ENCODE data around the gene SLC25A22. TPM values are rescaled to one million over a fixed set of nuclear protein-coding genes. Genes with fewer than 3 reads are reported as not detected.

Gene SLC25A22
- polyA plus RNA-seq, 1 donor, result 10.9 TPM

DNA sequence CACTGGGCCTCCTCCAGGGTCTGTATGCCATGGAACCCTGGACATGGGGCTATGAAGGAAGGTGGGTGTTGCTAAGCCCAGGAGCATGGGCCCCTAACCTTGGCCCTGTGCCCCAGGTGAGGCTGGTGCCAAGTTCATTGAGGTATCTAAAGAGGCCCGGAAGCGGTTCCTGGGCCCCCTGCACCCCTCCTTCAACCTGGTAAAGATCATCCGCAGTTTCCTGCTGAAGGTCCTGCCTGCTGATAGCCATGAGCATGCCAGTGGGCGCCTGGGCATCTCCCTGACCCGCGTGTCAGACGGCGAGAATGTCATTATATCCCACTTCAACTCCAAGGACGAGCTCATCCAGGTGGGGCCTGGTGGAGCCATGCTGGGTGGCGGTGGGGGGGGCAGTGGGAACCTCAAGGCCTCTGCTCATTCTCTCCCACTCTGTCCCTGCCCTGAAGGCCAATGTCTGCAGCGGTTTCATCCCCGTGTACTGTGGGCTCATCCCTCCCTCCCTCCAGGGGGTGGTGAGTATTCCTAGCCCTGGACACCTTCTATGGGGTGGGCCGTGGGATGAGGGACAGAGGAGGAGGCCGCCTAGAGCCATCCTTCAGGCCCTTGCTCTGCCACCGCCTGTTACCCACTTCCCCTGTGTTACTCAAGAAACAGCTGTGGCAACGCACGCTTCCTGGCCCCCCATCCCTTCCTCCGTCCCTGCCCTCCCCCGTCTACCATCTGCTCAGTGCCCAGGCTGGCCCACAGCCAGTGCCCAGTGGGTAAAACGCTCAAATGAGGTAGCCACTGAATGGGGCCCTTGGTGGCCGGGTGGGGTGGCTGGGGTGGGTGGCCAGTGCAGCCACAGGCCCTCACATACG lies 23.7 kb upstream of the SLC25A22 start:
- DNase-seq, result no peak

DNA sequence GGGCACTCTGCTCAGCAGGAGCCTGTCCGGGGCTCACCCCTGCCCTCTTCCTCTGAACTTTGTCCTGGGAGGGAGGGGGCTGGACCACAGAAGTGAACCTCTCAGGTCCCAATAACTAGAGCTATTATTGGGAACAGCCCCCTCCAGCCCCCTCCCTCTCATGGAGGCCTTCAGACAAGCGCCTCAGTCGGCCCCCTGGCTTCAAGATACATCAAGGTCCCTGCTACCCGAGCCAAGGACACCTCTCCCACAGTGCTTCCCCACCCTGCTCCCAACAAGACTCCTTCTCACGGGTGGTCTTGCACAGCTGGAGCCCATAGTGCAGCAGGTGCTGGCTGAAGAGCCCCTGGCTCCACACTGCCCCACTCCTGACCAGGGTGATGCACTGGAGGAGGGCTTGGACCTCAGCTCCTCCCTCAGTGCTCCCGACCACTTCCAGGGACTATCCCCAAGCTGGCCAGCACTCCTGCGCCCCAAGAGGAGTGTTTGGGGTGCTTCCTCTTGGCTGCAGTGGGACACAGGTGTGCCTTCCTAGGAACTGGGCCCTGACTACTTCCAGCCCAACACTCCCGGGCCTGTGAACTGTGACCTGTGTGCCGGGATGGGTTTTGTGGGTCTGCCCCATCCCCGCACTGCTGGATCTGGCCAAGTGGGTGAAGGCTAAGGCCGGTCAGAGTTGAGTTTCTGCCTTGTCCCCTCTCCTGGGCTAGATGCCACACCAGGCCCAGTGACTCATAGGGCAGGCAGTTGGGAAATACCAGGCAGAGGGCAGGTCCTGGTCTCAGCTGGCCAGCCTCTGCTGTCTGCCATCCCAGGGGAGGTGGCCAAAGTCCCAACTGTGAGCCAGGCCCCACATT lies 22.8 kb upstream of the SLC25A22 start:
- no peak for DNase-seq

DNA sequence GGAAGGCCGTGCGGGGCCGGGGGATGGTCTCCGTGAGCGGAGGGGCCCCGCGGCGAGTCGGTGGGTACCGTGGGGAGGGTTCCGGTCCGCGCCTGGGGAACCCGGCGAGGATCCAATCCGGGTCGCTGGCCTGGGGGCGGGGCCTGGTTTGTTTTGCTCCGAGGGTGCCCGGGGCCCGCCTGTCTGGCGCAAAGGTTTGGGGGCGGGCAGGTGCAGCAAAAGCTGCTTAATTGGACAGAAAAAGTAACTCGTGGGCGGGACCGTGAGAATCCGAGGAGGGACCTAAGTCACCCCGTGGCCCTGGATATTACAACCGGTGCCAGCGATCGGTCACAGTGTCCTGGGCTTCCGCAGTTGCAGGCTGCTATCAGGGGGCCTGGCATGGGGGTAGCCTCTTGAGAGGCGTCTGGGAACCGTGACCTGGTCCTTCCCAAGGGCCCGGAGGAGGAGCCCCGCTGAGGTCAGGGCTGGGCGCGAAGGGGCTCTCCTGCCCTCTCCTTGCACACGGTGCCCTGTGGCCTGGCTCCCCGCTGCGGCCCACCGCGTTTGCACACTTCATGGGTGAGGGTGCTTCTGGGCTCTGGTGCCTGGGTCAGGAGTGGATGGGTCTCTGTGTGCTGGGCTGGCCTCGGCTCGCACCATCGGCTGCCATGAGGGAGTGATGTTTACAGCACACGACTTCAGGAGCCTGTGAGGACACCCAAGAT lies 22.0 kb upstream of the SLC25A22 start:
- DNase-seq, result no peak

DNA sequence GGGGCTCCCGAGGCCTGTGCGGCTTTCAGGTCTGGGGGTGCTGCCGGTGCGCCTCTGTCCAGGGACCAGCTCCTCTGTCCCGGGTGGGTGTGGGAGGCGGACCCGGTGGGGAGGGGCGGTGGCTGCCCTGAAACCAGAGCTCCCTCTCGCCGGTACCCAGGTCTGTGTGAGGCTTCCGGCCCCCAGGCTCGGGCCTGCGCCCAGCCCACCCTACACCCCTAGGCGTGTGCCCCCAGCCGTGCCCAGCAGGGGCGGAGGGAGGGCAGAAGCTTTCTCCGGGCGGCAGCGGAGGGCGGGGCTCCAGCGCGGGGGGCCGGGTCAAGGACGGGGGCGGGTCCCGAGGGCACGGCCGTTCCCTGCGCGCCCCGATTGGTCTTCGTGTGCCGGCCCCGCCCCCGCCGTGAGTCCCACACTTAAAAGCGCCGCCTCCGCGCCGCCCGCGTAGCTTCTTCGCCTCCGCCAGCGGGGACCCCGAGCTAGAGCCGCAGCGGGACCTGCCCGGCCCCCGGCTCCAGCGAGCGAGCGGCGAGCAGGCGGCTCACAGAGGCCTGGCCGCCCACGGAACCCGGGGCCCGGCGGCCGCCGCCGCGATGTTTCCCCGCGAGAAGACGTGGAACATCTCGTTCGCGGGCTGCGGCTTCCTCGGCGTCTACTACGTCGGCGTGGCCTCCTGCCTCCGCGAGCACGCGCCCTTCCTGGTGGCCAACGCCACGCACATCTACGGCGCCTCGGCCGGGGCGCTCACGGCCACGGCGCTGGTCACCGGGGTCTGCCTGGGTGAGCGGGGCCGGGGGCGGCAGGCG lies 21.2 kb upstream of the SLC25A22 start:
- DNase-seq, result peak; percentile 89

DNA sequence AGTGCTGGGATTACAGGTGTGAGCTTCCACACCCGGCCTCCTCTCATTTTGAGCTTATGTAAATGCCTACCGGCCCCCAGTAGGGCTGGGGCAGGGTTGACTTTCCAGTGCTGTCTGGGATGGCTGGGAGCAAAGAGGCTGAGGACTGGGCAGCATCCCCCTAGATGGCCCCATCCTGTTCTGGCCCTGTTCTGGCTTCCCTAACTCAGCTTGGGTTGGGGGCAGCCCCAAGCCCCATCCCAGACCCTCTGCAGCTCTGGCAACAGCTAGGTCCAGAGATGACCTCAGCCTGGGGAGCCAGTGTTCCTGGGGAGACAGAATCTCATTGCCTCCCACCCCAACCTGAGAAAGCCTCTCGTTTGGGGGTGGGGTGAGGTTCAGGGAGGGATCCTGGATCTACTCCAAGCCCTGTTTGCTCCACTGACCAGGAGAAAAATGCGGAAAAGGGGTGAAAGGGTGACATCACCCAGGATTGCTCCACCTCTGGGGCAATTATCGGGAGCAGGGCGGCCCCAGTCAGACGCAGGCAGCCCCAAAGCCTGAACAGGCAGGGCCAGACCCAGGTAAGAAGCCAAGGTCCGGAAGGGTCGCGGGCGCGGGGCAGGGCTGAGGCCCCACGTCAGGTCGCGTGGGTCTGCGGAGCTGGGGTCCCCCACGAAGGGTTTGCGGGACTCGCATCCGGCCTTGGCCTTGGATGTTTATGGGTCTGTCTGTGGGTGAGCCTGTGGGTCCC lies 20.5 kb upstream of the SLC25A22 start, which contains the start of gene PNPLA2:
Gene PNPLA2 (plus strand): TSS at position 519 of the 733 bp plus-strand sequence. CDS start 805 bp downstream, outside the sequence.
- no peak for DNase-seq

DNA sequence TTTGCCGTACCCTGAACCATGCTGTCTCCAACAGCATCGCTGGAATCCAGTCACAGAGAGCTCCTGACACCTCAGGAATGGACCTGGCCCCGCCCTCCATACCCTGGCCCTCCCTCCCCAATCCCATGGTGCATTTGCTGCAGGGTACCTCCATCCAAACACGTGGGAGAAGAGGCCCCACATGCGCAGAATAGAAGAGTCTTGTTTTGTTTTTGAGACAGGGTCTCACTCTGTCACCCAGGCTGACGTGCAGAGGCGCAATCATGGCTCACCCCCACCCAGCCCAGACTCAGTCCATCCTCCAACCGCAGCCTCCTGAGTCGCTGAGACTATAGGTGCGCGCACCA lies 18.3 kb upstream of the SLC25A22 start:
- no peak for DNase-seq

DNA sequence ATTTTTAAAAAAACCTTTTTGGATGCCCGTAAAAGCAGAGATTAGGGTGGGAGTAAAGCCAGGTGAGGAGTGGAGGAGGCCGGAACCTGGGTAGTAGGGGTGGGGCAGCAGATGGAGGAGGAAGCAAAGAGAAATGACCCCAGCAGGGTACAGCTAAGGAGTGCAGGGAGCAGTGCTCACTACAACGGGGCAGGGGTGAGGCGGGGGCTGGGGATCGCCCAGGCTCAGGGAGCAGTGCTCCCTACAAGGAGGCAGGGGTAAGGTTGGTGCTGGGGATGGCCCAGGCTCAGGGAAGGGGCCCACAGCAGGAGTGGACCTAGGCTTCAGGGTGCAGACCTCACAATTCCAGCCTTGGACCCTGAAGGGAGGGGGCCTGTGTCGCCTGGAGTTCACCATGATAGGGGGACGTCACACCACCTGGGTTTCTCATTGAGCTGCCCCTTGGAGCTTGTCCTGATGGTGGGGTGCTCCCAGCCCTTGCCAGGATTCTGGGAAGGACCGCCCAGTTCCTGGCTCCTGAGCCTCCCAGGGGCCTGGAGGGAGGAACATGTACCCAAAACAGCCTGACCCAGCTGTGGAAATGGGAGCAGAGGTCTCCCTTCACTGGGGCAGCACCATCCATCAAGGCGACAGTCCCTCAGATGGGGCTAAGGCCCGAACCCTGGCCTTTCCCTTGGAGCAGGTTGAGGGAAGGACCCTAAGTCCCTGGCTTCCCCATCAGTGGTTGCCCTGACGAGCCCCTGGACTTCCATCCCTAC lies 17.8 kb upstream of the SLC25A22 start:
- no peak for DNase-seq

DNA sequence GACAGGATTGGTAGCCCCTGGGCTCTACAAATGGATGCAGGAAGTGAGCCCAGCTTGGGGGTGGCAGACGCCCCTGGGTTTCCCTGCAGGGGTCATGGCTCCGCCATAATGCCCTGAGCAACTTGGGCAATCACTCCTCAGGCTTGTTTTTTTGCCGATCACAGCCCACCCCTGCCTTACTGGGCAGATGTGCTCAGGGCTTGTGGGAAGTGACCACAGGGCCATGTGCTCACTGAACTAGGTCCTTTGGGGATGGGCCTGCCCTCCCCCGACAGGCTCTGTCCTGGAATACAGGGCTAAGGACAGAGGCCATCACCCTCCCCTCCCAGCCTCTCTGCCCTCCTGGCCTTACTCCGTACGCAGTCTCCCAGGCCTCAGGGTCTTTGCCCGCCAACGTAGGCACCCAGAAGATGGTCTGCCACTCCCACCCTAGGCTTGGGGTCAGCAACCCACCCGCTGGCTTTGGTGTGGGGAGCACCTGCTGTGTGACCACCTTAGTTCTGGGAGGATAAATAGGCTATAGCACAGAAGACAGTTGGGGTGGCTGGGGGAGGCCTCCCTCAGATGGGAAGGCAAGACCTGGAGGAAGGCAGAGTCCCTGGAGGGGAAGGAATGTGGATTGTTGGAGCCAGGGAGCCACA lies 15.5 kb upstream of the SLC25A22 start:
- no peak for DNase-seq

DNA sequence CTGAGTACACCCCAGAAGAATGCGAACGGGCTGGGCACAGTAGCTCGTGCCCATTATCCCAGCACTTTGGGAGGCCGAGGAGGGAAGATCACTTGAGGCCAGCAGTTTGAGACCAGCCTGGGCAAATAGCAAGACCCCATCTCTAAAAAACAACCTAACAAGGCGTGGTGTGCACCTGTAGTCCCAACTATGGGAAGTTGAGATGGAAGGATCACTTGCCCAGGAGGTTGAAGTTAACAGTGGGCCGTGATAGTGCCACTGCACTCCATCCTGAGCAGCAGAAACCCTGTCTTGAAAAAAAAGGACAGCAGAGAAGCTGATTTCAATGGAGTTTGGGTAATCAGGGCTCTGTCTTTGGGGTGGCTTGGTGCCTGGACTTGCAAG lies 15.0 kb upstream of the SLC25A22 start:
- DNase-seq, result no peak

DNA sequence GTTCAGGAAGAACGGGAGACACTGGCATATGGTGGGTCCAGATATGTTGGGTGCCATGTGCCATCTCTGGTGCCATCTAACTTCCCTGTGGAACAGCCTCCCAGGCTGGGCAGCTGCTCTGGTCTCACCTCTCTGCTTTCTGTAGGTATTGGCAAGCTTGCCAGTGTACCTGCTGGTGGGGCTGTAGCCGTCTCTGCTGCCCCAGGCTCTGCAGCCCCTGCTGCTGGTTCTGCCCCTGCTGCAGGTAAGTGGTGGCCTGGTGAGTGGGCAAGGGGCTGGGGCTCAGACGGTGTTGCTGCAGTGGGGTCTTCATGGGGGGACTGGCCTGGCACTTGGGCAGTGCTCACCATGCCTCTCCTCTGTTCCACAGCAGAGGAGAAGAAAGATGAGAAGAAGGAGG lies 14.3 kb upstream of the SLC25A22 start:
- no peak for DNase-seq

DNA sequence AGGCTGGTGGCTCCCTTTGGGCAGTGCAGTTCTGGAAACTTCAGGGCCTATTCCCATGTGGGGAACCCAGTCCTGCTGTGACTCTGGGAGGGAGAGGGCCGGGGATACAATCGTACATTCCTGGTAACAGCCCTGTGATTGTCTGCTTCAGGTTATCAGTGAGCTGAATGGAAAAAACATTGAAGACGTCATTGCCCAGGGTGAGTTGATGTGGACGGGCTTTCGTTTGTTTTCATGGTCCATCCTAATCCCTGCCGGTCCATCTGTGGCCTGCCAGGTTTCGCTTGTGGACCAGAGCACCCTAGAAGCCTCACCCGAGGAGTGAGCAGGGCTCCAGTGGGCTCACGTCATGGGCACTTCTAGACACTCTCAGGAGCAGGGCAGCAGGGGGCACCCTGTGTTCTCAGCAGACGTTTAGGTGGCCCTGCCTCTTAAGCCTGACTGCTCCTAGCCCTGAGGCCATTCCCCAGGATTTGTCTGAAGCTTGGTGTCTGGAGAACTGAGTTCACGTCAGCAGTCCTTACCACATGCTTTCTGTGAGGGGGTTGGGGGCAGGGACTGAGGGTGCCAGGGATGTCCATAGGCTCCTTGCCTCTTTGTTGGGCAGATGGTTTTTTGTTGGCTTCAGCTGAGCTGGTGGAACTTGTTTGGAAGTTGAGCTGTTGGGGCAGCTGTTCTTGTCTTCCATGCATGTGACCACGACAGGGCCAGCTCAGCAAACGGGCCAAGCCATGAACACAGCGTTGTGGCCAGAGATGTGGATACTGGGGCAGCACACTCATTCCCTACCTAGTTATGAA lies 13.6 kb upstream of the SLC25A22 start:
- no peak for DNase-seq

DNA sequence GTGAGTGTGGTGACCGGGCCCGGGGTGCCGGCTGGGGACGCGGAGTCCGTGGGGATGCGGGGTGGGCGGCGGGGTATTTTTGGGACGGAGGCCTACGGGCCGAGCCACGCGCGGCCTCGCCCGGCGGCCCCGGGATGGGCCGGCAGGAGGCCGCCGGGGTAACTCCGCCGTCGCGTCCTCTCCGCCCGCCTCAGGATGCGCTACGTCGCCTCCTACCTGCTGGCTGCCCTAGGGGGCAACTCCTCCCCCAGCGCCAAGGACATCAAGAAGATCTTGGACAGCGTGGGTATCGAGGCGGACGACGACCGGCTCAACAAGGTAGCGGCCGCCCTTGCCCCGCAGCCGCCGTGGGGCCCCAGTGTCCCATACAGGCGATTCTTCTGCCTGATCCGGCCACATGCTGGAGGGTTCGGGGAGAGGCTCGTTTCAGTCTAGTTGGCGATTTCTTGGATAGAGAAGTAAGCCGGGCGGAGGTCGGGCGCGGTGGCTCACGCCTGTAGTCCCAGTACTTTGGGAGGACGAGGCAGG lies 12.0 kb upstream of the SLC25A22 start:
- DNase-seq, result no peak

DNA sequence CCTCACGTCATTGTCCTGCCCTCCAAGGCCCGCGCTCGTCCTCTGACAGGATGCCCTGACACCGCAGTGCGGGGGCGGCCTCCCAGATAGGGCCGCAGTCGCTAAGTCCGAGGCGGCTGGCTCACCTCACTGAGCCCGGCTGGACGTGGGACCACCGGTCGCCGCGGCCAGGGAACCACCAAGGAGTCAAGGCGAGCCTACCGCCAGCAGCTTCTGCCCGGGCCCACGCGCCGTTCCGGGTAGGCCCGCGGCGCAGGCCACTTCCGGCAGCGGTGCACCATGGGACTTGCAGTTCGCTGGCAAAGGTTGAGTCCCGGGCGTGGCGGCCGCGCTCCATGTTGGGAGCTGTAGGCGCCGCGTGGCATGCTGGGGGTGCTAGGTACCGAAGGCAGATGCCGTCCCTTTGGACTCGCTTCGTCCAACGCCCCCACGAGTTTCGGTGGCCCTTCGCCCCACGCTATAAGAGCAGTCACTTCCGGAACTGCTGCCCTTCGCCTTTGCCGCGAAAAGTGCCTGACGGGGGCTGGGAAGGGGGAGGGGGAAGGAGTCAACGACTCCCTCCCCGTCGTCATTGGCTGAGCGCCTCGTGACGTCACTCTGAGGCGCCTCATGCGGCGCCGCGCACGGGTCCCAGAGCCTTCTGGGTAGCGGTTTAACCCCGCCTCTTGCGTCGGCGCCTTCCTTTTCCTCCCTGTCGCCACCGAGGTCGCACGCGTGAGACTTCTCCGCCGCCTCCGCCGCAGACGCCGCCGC lies 11.4 kb upstream of the SLC25A22 start, which contains the start of gene RPLP2:
Gene RPLP2 (plus strand): TSS at position 681 of the 753 bp plus-strand sequence. CDS start 268 bp downstream, outside the sequence.
- DNase-seq, result peak; percentile 99

DNA sequence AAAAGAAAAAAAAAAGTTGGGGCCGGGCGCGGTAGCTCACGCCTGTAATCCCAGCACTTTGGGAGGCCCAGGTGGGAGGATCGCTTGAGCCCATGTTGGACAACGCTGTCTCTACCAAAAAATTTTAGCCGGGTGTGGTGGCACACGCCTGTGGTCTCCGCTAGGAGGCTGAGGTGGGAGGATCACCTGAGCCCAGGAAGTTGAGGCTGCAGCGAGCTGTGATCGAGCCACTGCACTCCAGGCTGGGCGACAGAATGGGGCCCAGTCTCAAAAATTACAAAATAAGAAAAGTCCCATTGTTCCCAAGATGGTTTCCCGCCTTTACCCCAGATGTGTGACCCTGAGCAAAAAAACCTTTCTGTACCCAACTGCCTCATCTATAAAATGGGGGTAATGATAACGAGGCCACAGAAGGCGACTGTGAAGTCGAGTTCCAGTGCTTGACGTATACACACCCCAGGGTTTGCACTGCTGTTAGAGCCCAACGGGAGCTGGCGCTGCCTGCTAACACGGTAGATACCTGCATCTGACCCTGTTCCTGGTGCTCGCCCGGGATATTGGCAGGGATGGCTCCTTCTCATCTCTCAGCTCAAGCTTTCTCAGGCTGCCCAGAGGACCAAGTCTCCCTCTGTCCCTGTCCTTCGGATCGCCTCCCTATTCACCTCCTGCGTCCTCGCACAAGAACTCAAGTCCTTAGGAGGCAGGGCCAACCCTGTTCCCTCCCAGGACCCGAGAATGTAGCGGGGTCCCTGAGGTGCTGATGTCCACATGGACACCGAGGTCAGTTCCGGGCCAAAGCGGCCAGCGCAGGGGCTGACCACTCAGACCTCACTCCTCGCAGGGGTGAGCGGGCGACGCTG lies 10.6 kb upstream of the SLC25A22 start:
- no peak for DNase-seq

DNA sequence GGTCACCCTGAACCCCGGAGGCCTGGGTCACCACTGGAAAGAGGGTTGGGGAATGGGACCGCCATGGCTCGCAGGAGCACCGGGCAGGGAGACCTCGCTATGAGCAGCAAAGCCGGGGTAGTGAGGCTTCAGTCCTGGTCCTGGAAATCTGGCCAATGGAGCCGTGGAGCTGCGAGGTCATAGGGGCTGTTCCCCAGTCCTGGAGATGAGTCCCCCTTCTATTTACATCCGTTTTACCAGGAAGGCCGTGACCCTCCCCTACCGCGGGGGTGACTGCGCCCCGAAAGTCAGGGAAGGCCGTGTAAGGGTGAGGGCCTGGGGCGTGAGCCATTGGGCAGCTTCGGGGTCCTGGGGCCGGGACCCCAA lies 6.5 kb upstream of the SLC25A22 start:
- DNase-seq, result no peak

DNA sequence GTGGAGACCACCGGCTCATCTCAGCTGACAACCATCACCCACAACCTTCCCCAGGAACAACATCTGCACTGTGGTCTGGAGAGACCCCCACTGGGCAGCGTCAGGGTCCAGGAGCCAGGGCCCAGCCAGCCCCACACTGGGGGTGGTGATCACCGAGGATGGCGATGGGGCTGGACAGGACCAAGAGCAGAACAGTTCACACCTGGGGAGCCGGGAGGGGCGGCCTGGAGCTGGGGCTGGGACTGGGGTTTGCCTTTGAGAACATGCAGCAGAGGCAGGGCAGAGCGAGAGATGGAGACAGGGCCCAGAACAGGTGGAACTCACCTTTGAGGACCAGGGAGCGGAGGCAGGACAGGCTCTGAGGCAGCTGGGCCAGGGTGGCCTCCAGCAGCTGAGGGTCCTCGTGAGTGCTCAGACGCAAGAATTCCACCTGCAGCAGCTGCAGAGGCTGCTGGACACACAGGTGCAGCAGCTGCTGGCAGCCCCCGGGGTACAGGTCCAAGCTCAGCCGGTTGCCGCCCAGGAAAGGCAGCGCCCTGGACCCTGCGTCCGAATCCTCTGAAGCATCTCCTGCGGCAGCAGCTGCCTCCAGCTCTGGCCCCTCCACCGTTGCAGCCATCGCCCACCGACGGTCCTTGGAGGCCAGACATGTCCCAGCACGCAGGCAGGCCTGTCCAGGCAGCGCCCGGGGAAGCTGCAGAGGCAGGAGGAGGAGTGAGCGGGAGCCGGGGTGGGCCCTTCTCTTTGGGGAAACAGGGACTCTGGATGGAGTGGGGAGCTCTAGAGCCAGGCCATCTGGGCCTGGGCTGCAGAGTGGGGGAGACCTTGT lies 5.9 kb upstream of the SLC25A22 start:
- DNase-seq, result no peak
